Measurements from ENCODE around the gene SREK1IP1.

The SREK1IP1 gene

DNA sequence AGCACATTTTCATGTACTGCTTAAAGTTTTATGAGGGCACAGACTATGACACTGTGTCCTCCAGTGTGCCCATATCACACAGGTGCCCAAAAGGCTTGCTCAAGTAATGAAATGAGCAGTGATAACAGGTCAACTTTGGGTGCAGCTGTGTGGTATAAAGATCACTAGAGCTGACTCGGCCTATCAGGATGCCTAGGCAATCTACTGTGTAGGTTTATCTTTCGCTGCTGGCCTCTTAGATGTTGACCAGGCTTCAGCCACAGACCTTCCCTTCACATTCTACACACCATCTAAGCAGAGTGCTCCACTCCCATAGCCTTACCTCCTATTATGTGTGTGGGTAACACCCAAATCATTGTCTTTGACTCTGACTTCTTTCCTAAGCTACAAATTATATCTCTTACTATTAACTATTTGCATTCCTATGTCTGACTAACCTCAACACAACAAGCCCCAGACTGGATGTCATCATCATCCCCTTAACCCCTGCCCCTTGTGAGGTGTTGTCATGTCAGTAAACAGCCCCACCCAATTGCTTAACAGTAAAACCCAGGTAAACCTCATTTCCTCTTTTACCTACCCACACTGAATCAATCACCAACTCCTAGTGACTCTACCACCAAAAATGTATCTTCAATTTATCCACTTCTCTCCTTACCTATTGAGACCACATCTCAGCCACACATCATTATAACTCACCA lies 2.5 kb downstream of the SREK1IP1 start:
- TF ChIP-seq, protein P1, sequence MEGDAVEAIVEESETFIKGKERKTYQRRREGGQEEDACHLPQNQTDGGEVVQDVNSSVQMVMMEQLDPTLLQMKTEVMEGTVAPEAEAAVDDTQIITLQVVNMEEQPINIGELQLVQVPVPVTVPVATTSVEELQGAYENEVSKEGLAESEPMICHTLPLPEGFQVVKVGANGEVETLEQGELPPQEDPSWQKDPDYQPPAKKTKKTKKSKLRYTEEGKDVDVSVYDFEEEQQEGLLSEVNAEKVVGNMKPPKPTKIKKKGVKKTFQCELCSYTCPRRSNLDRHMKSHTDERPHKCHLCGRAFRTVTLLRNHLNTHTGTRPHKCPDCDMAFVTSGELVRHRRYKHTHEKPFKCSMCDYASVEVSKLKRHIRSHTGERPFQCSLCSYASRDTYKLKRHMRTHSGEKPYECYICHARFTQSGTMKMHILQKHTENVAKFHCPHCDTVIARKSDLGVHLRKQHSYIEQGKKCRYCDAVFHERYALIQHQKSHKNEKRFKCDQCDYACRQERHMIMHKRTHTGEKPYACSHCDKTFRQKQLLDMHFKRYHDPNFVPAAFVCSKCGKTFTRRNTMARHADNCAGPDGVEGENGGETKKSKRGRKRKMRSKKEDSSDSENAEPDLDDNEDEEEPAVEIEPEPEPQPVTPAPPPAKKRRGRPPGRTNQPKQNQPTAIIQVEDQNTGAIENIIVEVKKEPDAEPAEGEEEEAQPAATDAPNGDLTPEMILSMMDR (IDR thresholded peaks at IDR 0.05): no peak

DNA sequence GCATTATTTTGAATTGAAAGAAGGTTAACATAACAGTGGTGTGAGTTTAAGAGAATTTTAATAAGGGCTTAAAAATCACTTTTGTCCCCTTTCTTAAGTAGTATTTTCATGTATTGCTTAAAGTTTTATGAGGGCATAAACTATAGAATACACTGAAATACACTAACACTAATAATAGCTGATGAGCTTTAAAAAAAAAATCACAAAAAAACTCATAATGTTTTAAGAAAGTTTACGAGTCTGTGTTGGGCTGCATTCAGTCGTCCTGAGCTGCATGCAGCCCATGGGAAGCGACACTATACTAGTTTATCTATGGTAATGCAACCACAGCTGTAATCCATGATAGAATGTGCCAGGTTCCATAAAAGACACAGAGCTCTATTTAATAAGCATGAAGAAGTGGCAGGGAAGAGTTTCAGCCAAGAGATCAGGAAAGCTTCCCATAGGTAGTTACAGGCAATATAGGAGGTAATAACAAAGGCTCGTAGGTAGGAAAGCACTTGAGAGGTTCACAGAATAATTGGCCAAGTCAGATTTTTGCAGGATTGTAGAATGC lies 4.5 kb downstream of the SREK1IP1 start:
- TF ChIP-seq, protein P1 (IDR thresholded peaks at IDR 0.05): no peak

DNA sequence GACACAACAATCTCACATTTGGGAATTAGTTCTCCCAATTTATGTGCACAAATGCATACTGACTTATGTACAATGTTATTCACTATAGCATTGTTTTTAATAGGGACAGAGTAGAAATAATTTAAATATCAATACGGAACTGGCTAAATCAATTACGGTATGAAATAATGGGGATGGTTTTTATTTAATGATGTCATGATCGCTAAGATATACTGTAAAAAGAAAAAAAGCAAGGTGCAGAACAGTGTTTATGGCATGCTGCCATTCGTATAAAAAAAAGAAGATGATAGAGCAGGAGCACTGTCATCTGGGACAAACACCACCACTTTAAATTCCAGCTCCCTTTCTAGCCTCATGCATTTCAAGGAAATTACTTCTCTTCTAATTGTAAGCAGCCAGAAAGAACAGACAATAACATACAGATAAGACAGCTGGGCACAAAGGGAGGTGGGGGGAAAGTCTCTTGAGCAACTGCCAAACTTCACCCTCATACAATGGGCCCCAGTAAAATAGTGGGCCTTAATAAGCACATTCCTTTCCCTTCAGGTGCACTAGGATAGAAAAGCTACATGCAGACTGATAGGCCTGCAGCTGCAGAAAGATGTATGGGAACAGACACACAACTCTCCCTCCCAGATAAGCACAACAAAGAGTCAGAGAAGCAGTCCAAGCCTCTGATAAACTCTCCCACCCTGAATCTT lies 8.4 kb downstream of the SREK1IP1 start:
- TF ChIP-seq, protein P1 (IDR thresholded peaks at IDR 0.05): no peak

DNA sequence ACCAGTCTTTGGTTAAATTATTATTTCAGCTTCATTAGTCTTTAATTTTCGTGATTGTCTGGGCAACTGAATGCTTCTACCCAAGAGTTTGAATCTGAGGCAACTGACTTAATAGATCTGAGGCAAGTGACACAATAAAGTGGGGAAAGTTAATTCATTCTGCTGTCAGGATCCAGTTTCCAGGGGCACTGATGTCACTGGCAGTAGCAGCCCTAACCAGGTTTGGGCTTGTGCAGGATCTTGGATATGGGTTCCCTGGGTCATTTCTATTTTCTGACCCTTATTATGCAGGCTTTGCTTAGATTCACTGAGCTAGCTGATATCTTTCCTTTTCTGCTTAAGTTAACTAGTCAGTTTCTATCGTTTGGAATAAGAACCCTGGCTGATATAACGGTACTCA lies 9.6 kb downstream of the SREK1IP1 start:
- TF ChIP-seq, protein P1 (IDR thresholded peaks at IDR 0.05): no peak

DNA sequence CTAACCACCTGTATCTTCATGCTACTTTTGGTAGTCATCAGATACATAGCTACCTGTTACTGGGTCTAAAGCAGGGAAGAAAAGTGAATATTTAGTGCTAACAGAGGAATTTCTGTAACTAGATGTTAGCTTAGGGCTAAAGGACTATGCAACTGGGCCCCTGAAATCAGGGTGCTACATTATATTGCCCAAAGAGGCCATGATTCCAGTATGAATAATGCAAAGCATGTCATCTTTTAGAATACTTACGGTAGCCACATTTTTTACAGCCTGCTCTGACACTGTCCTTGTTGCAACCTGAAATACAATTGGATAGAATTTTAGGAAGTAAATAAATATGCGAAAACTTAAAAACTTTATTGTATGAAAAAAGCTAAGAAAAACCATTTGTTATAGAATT lies 14.4 kb downstream of the SREK1IP1 start:
- TF ChIP-seq, protein P1 (IDR thresholded peaks at IDR 0.05): no peak

DNA sequence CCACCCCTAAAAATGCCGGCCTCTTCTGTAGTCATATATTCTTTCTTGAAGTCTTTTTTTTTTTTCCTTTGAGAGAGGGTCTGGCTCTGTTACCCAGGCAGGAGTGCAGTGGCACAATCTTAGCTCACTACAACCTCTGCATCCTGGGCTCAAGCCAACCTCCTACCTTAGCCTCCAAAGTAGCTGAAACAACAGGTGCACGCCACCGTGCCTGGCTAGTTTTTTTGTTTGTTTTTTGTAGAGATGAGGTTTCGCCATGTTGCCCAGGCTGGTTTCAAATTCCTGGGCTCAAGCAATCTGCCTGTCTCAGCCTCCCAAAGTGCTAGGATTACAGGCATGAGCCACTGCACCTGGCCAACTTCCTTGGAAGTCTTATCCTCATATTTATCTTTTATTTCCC lies 19.1 kb downstream of the SREK1IP1 start:
- TF ChIP-seq, protein P1 (IDR thresholded peaks at IDR 0.05): no peak

DNA sequence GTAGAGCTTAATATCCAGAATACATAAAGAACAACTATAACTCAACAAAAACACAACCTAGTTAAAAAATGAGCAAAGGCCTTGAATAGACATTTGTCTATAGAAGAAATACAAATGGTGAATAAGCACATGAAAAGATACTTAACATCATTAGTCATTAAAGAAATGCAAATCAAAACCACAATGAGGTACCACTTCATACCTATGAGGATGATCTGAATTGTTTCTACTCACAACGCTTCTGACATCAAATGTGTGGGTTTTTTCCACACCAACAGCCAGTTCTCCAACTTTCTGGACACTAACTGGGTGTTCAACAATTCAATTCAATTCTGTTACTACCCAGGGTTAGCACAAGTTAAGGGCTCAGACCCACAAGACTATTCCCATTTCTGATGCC lies 22.0 kb downstream of the SREK1IP1 start:
- TF ChIP-seq, protein P1 (IDR thresholded peaks at IDR 0.05): no peak
